T-helper 2 cell treated with Interferon-gamma antibody and Interleukin-4, amounts not matched to agents 5 μg/mL and 100 μg/mL, for 36 hours (primary cell): ENCODE data around the gene TTLL11.

ENCODE experiments used
- DNase-seq: peaks from one replicate; pipeline ENCODE4 v3.0.0; 2021; ENCODE audit warnings: low spot score
- H3K27ac Mint-ChIP-seq: one replicate; pipeline ENCODE4 v1.8.0; 2021; ENCODE audit warnings: mild to moderate bottlenecking, mixed read lengths
- H3K27me3 Mint-ChIP-seq: one replicate; pipeline ENCODE4 v1.8.0; 2021; ENCODE audit warnings: low read depth, mixed read lengths
- H3K36me3 Mint-ChIP-seq: one replicate; pipeline ENCODE4 v1.8.0; 2021; ENCODE audit warnings: low read depth, mixed read lengths
- H3K4me1 Mint-ChIP-seq: one replicate; pipeline ENCODE4 v1.8.0; 2021; ENCODE audit warnings: low read depth, mixed read lengths
- H3K4me3 Mint-ChIP-seq: one replicate; pipeline ENCODE4 v1.8.0; 2022; ENCODE audit warnings: mild to moderate bottlenecking, moderate library complexity, mixed read lengths
- H3K9me3 Mint-ChIP-seq: one replicate; pipeline ENCODE4 v1.8.0; 2021; ENCODE audit warnings: mixed read lengths

TTLL11 gene

GRCh38 chr9:121976751-121977150 is 116.4 kb downstream of the TTLL11 start:
- Mint-ChIP-seq H3K4me3 (no peak overlapping the region), H3K27me3 (no peaks in the 10 kb centered on the region), H3K9me3 (peaks cover 8% of the 10 kb centered on the region), H3K36me3 (no peaks in the 10 kb centered on the region), H3K4me1 (no peaks in the 10 kb centered on the region), H3K27ac (no peak overlapping the region)
- DNase-seq: no peak

- no peak for DNase-seq
- Mint-ChIP-seq H3K27me3 (no peaks in the 10 kb centered on the region), H3K4me1 (no peaks in the 10 kb centered on the region), H3K4me3 (no peak overlapping the region), H3K9me3 (peaks cover 3% of the 10 kb centered on the region), H3K36me3 (no peaks in the 10 kb centered on the region), H3K27ac (no peak overlapping the region)
These were observed 117.3 kb downstream of the TTLL11 start for GRCh38 chr9:121975801-121976277.

- no peak for DNase-seq
- Mint-ChIP-seq H3K4me1 (no peaks in the 10 kb centered on the region), H3K4me3 (no peak overlapping the region), H3K36me3 (no peaks in the 10 kb centered on the region), H3K9me3 (no peaks in the 10 kb centered on the region), H3K27ac (no peak overlapping the region), H3K27me3 (no peaks in the 10 kb centered on the region)
These were observed 118.7 kb downstream of the TTLL11 start for GRCh38 chr9:121974421-121974820.

GRCh38 chr9:121972501-121972981 is 120.6 kb downstream of the TTLL11 start:
- no peak for DNase-seq
- no peaks in the 10 kb centered on the region for H3K36me3 Mint-ChIP-seq
- no peaks in the 10 kb centered on the region for H3K27me3 Mint-ChIP-seq
- H3K4me1 Mint-ChIP-seq: no peaks in the 10 kb centered on the region
- no peak overlapping the region for H3K27ac Mint-ChIP-seq
- no peaks in the 10 kb centered on the region for H3K9me3 Mint-ChIP-seq
- H3K4me3 Mint-ChIP-seq: no peak overlapping the region

GRCh38 chr9:121968056-121968455 is 125.1 kb downstream of the TTLL11 start:
- H3K36me3 Mint-ChIP-seq: no peaks in the 10 kb centered on the region
- no peaks in the 10 kb centered on the region for H3K4me1 Mint-ChIP-seq
- no peak overlapping the region for H3K27ac Mint-ChIP-seq
- H3K4me3 Mint-ChIP-seq: no peak overlapping the region
- no peak for DNase-seq
- no peaks in the 10 kb centered on the region for H3K27me3 Mint-ChIP-seq
- no peaks in the 10 kb centered on the region for H3K9me3 Mint-ChIP-seq

GRCh38 chr9:121966706-121967105 is 126.4 kb downstream of the TTLL11 start:
- no peaks in the 10 kb centered on the region for H3K9me3 Mint-ChIP-seq
- H3K27me3 Mint-ChIP-seq: no peaks in the 10 kb centered on the region
- no peaks in the 10 kb centered on the region for H3K4me1 Mint-ChIP-seq
- H3K4me3 Mint-ChIP-seq: no peak overlapping the region
- H3K36me3 Mint-ChIP-seq: no peaks in the 10 kb centered on the region
- DNase-seq: no peak
- no peak overlapping the region for H3K27ac Mint-ChIP-seq

- H3K27me3 Mint-ChIP-seq: no peaks in the 10 kb centered on the region
- H3K27ac Mint-ChIP-seq: no peak overlapping the region
- no peak for DNase-seq
- H3K4me1 Mint-ChIP-seq: peaks cover 1% of the 10 kb centered on the region
- H3K4me3 Mint-ChIP-seq: no peak overlapping the region
- H3K9me3 Mint-ChIP-seq: no peaks in the 10 kb centered on the region
- no peaks in the 10 kb centered on the region for H3K36me3 Mint-ChIP-seq
These were observed 129.5 kb downstream of the TTLL11 start for GRCh38 chr9:121963528-121963995.

- no peaks in the 10 kb centered on the region for H3K27me3 Mint-ChIP-seq
- no peak for DNase-seq
These were observed 130.7 kb downstream of the TTLL11 start for GRCh38 chr9:121962421-121962820.

GRCh38 chr9:121960665-121961064 is 132.4 kb downstream of the TTLL11 start:
- no peaks in the 10 kb centered on the region for H3K27me3 Mint-ChIP-seq
- H3K36me3 Mint-ChIP-seq: no peaks in the 10 kb centered on the region
- H3K27ac Mint-ChIP-seq: no peak overlapping the region
- H3K4me3 Mint-ChIP-seq: no peak overlapping the region
- H3K4me1 Mint-ChIP-seq: peaks cover 1% of the 10 kb centered on the region
- no peak for DNase-seq
- H3K9me3 Mint-ChIP-seq: no peaks in the 10 kb centered on the region

More at GRCh38 chr9:121962421-121962820, 130.7 kb downstream of the TTLL11 start:
- Mint-ChIP-seq H3K36me3 (no peaks in the 10 kb centered on the region), H3K4me3 (no peak overlapping the region), H3K9me3 (no peaks in the 10 kb centered on the region), H3K27ac (no peak overlapping the region), H3K4me1 (peaks cover 1% of the 10 kb centered on the region)

GRCh38 chr9:121958530-121958929 is 134.6 kb downstream of the TTLL11 start:
- Mint-ChIP-seq H3K4me1 (peaks cover 1% of the 10 kb centered on the region), H3K9me3 (no peaks in the 10 kb centered on the region)
- no peak for DNase-seq

GRCh38 chr9:121956808-121957207 is 136.3 kb downstream of the TTLL11 start:
- Mint-ChIP-seq H3K27me3 (no peaks in the 10 kb centered on the region), H3K4me3 (no peak overlapping the region), H3K27ac (no peak overlapping the region), H3K9me3 (no peaks in the 10 kb centered on the region), H3K36me3 (no peaks in the 10 kb centered on the region), H3K4me1 (peaks cover 1% of the 10 kb centered on the region)
- DNase-seq: no peak

More at GRCh38 chr9:121958530-121958929, 134.6 kb downstream of the TTLL11 start:
- Mint-ChIP-seq H3K4me3 (no peak overlapping the region), H3K27ac (no peak overlapping the region), H3K36me3 (no peaks in the 10 kb centered on the region), H3K27me3 (no peaks in the 10 kb centered on the region)

- H3K27me3 Mint-ChIP-seq: no peaks in the 10 kb centered on the region
- peaks cover 1% of the 10 kb centered on the region for H3K4me1 Mint-ChIP-seq
- H3K36me3 Mint-ChIP-seq: no peaks in the 10 kb centered on the region
- H3K4me3 Mint-ChIP-seq: no peak overlapping the region
- no peak for DNase-seq
- H3K9me3 Mint-ChIP-seq: no peaks in the 10 kb centered on the region
- H3K27ac Mint-ChIP-seq: no peak overlapping the region
These were observed 137.5 kb downstream of the TTLL11 start for GRCh38 chr9:121955649-121956048.

GRCh38 chr9:121954477-121955140 is 138.5 kb downstream of the TTLL11 start:
- DNase-seq: no peak
- H3K9me3 Mint-ChIP-seq: no peaks in the 10 kb centered on the region
- no peak overlapping the region for H3K27ac Mint-ChIP-seq
- H3K27me3 Mint-ChIP-seq: no peaks in the 10 kb centered on the region
- H3K36me3 Mint-ChIP-seq: no peaks in the 10 kb centered on the region
- peaks cover 1% of the 10 kb centered on the region for H3K4me1 Mint-ChIP-seq
- no peak overlapping the region for H3K4me3 Mint-ChIP-seq

GRCh38 chr9:121952611-121953010 is 140.5 kb downstream of the TTLL11 start:
- H3K9me3 Mint-ChIP-seq: no peaks in the 10 kb centered on the region
- no peaks in the 10 kb centered on the region for H3K27me3 Mint-ChIP-seq
- no peak for DNase-seq
- H3K4me3 Mint-ChIP-seq: no peak overlapping the region
- H3K4me1 Mint-ChIP-seq: no peaks in the 10 kb centered on the region
- no peak overlapping the region for H3K27ac Mint-ChIP-seq
- H3K36me3 Mint-ChIP-seq: no peaks in the 10 kb centered on the region

- Mint-ChIP-seq H3K27me3 (no peaks in the 10 kb centered on the region), H3K36me3 (no peaks in the 10 kb centered on the region), H3K9me3 (no peaks in the 10 kb centered on the region), H3K27ac (no peak overlapping the region), H3K4me3 (no peak overlapping the region), H3K4me1 (no peaks in the 10 kb centered on the region)
- DNase-seq: no peak
These were observed 142.2 kb downstream of the TTLL11 start for GRCh38 chr9:121950866-121951265.
